T-helper 17 cell (primary cell): Measurements from ENCODE around the gene LAMP5. TPM values are rescaled to one million over a fixed set of nuclear protein-coding genes. Genes with fewer than 3 reads are reported as not detected.

Experiments used
- ATAC-seq: fragments of 150-1000 bp; cut with Tn5 transposase; 2 replicates; pipeline ENCODE4 v1.10.0; 2021; ENCODE audit warnings: mild to moderate bottlenecking, moderate library complexity
- DNase-seq, 3 donors: peaks; one replicate each; pipeline versions ENCODE4 v3.0.0 to v3.0.0-alpha.2; 2020 to 2021
- H3K9me3 ChIP-seq: one replicate; pipeline ENCODE4 v1.7.0; 2013; ENCODE audit warnings: low read length, mild to moderate bottlenecking; ENCODE audit not compliant: control insufficient read depth, poor library complexity, severe bottlenecking
- H3K27ac Mint-ChIP-seq: one replicate; pipeline ENCODE4 v1.8.0; 2022; ENCODE audit warnings: mild to moderate bottlenecking, moderate library complexity, mixed read lengths
- H3K27me3 Mint-ChIP-seq: one replicate; pipeline ENCODE4 v1.8.0; 2022; ENCODE audit warnings: mixed read lengths
- H3K36me3 Mint-ChIP-seq: one replicate; pipeline ENCODE4 v1.8.0; 2022; ENCODE audit warnings: low read depth, mixed read lengths
- H3K4me1 Mint-ChIP-seq: one replicate; pipeline ENCODE4 v1.8.0; 2022; ENCODE audit warnings: mild to moderate bottlenecking, mixed read lengths
- H3K4me3 Mint-ChIP-seq: one replicate; pipeline ENCODE4 v1.8.0; 2022; ENCODE audit warnings: mild to moderate bottlenecking, moderate library complexity, mixed read lengths
- total RNA-seq, 4 donors: library from RNA in 2 of 4; stranded (reverse) in 2 of 4; gene quantifications; one replicate each; pipeline ENCODE4 v1.2.3 and lab custom pipeline; 2022 to 2026

The LAMP5 gene
- total RNA-seq, 2 donors from 2014 or later = 1.0 TPM; not detected in 1

DNA sequence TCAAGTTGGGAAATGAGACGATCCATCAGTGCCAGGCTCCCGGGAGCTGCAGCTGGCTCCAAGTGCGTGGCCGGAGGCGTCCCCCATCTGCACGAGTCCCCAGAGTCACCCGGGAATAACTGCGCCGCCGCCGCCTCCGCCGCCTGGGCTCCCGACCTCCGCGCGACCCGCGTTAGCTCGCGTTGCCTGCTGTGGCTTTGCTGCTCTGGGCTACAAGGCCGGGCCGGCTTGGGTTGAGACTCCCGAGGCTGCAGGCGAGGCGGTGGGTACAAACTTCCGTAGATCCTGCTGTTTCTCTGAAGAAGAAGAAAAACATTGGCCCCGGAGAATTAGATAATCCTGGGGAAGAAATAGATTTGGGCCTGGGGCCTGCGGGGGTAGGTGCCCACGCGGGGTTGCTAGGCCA is 7.4 kb upstream of the LAMP5 start:
- peaks cover 3% of the 10 kb centered on the region for H3K9me3 ChIP-seq
- ATAC-seq (no peak), DNase-seq (no peak)
- peaks cover 8% of the 10 kb centered on the region for H3K36me3 Mint-ChIP-seq
- no peak overlapping the region for H3K4me3 Mint-ChIP-seq
- H3K27ac Mint-ChIP-seq = no peak overlapping the region
- H3K27me3 Mint-ChIP-seq = peaks cover 44% of the 10 kb centered on the region
- H3K4me1 Mint-ChIP-seq = no peaks in the 10 kb centered on the region

- no peak overlapping the region for H3K27ac Mint-ChIP-seq
- peaks cover 48% of the 10 kb centered on the region for H3K27me3 Mint-ChIP-seq
- ATAC-seq = no peak
- no peak overlapping the region for H3K4me3 Mint-ChIP-seq
- peaks cover 8% of the 10 kb centered on the region for H3K36me3 Mint-ChIP-seq
- H3K4me1 Mint-ChIP-seq = no peaks in the 10 kb centered on the region
- no peak for DNase-seq
- H3K9me3 ChIP-seq = peaks cover 3% of the 10 kb centered on the region
Observed at GRCh38 chr20:9507544-9508239, 6.7 kb upstream of the LAMP5 start.

GRCh38 chr20:9508240-9508661 is 6.1 kb upstream of the LAMP5 start:
- H3K36me3 Mint-ChIP-seq = peaks cover 8% of the 10 kb centered on the region
- H3K4me1 Mint-ChIP-seq = no peaks in the 10 kb centered on the region
- H3K9me3 ChIP-seq = no peaks in the 10 kb centered on the region
- no peak overlapping the region for H3K27ac Mint-ChIP-seq
- ATAC-seq = no peak
- DNase-seq = no peak
- no peak overlapping the region for H3K4me3 Mint-ChIP-seq
- H3K27me3 Mint-ChIP-seq = peaks cover 50% of the 10 kb centered on the region

DNA sequence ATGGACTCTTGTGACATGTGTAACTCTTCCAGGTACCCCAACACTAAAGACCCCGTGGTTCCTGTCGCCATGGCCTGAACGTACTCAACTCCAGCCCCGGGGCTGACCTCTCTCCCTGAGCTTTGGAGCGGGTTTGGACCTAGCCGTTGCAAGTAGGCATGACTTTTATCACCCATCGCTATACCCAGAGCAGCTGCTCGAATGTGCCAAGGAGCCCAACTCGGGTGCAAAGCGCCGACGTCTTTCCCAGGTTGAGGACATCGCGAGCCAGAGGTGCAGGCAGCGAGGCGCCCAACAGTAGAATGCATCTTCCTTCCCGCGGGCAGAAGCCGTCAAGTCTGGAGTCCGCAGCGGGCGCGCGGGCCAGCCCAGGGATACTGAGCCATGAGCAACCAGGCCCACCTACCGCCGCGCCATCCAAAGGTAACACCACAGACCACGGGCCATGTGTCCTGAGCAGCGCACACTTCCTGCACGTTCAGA is 5.7 kb upstream of the LAMP5 start:
- peaks cover 8% of the 10 kb centered on the region for H3K36me3 Mint-ChIP-seq
- H3K4me3 Mint-ChIP-seq = no peak overlapping the region
- H3K9me3 ChIP-seq = no peaks in the 10 kb centered on the region
- H3K27ac Mint-ChIP-seq = no peak overlapping the region
- ATAC-seq (no peak), DNase-seq (no peak)
- peaks cover 52% of the 10 kb centered on the region for H3K27me3 Mint-ChIP-seq
- no peaks in the 10 kb centered on the region for H3K4me1 Mint-ChIP-seq

DNA sequence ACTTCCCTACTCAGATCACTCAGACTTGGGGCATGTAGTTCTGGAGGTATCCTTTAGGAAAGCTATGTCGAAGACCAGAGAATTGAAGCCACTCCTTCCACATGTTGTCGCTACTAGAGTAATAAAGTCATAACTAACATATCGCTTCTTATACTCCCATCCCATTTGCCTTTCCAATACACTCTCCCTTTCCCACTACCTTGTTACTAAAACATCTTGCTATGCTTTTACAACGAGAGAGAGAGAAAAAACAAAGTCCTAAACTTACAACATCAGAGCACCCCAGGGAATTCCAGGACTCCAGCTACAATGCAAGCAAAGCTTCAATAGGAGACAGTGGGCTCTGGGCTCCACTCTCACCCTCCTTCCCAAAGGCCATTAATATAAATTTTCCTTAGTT is 5.1 kb upstream of the LAMP5 start:
- peaks cover 57% of the 10 kb centered on the region for H3K27me3 Mint-ChIP-seq

DNA sequence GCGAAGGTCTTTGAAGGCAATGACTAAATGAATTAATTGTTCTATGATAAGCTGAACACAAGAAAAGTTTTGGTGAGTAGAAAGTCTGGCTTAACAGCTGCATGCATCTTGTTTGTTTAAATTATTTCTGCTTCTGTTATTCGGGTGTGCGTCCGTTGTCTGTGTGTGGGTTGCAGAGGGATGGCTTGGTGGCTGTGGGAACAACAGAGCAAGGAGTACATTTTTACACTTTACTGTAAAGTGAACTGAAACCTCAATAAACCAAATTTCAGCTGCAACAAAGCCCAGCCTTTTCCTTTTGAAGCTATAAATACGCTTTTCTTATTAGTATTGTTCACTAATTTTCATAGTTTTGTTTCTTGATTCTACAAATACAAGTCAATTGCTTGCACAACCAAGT is 3.5 kb upstream of the LAMP5 start:
- DNase-seq (no peak), ATAC-seq (no peak)
- H3K36me3 Mint-ChIP-seq = peaks cover 8% of the 10 kb centered on the region
- peaks cover 2% of the 10 kb centered on the region for H3K4me1 Mint-ChIP-seq
- no peak overlapping the region for H3K27ac Mint-ChIP-seq
- peaks cover 71% of the 10 kb centered on the region for H3K27me3 Mint-ChIP-seq
- H3K9me3 ChIP-seq = no peaks in the 10 kb centered on the region
- no peak overlapping the region for H3K4me3 Mint-ChIP-seq

More for the DNA sequence above, 5.1 kb upstream of the LAMP5 start:
- no peaks in the 10 kb centered on the region for H3K9me3 ChIP-seq
- ATAC-seq (no peak), DNase-seq (no peak)
- Mint-ChIP-seq H3K4me1 (no peaks in the 10 kb centered on the region), H3K4me3 (no peak overlapping the region), H3K36me3 (peaks cover 8% of the 10 kb centered on the region), H3K27ac (no peak overlapping the region)

- Mint-ChIP-seq H3K27ac (no peak overlapping the region), H3K36me3 (peaks cover 3% of the 10 kb centered on the region), H3K4me3 (no peak overlapping the region), H3K4me1 (peaks cover 2% of the 10 kb centered on the region), H3K27me3 (peaks cover 72% of the 10 kb centered on the region)
- DNase-seq (no peak), ATAC-seq (no peak)
- no peaks in the 10 kb centered on the region for H3K9me3 ChIP-seq
Observed at GRCh38 chr20:9514072-9514460, 324 bp upstream of the LAMP5 start.

GRCh38 chr20:9515214-9515585 is 810 bp downstream of the LAMP5 start:
- Mint-ChIP-seq H3K36me3 (no peaks in the 10 kb centered on the region), H3K4me3 (no peak overlapping the region), H3K27ac (no peak overlapping the region), H3K27me3 (peaks cover 63% of the 10 kb centered on the region), H3K4me1 (peaks cover 2% of the 10 kb centered on the region)
- ATAC-seq (no peak), DNase-seq (no peak)
- H3K9me3 ChIP-seq = no peaks in the 10 kb centered on the region

DNA sequence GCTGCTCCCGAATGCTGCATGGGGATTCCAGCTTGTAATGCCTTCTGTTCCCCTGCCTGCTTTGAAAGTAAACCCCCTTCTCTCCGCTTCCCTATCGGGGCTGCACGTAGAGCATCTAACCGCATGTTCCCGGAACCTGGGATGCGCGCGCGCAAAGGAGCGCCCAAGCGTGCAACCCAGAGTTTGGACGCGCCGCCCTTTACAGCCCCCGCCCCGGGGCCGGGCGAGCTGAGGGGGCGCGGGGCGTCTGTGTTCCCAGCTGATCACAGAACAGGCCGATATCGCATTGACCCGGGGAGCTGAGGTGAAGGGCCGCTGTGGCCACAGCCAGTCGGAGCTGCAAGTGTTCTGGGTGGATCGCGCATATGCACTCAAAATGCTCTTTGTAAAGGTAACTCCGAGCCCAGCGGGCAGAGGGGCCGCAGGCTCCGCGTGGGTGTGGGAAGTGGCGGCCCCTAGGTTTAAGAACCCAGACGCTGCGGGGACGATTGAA is 1.4 kb downstream of the LAMP5 start:
- no peak overlapping the region for H3K27ac Mint-ChIP-seq
- peaks cover 2% of the 10 kb centered on the region for H3K4me1 Mint-ChIP-seq
- H3K4me3 Mint-ChIP-seq = no peak overlapping the region
- ATAC-seq (no peak), DNase-seq (no peak)
- no peaks in the 10 kb centered on the region for H3K9me3 ChIP-seq
- H3K27me3 Mint-ChIP-seq = peaks cover 63% of the 10 kb centered on the region
- no peaks in the 10 kb centered on the region for H3K36me3 Mint-ChIP-seq

GRCh38 chr20:9516234-9516871 is 2.0 kb downstream of the LAMP5 start:
- peaks cover 2% of the 10 kb centered on the region for H3K4me1 Mint-ChIP-seq
- DNase-seq = no peak
- H3K27me3 Mint-ChIP-seq = peaks cover 62% of the 10 kb centered on the region
- H3K36me3 Mint-ChIP-seq = no peaks in the 10 kb centered on the region
- H3K9me3 ChIP-seq = no peaks in the 10 kb centered on the region
- no peak overlapping the region for H3K27ac Mint-ChIP-seq
- H3K4me3 Mint-ChIP-seq = no peak overlapping the region
- ATAC-seq = no peak

- H3K36me3 Mint-ChIP-seq = no peaks in the 10 kb centered on the region
- no peak overlapping the region for H3K4me3 Mint-ChIP-seq
- peaks cover 2% of the 10 kb centered on the region for H3K4me1 Mint-ChIP-seq
- H3K27me3 Mint-ChIP-seq = peaks cover 55% of the 10 kb centered on the region
- DNase-seq (no peak), ATAC-seq (no peak)
- H3K27ac Mint-ChIP-seq = no peak overlapping the region
- H3K9me3 ChIP-seq = no peaks in the 10 kb centered on the region
Observed at GRCh38 chr20:9517297-9518162, 3.1 kb downstream of the LAMP5 start.

- DNase-seq (no peak), ATAC-seq (no peak)
- H3K4me1 Mint-ChIP-seq = peaks cover 2% of the 10 kb centered on the region
- no peak overlapping the region for H3K27ac Mint-ChIP-seq
- peaks cover 50% of the 10 kb centered on the region for H3K27me3 Mint-ChIP-seq
- no peaks in the 10 kb centered on the region for H3K36me3 Mint-ChIP-seq
- H3K9me3 ChIP-seq = no peaks in the 10 kb centered on the region
- no peak overlapping the region for H3K4me3 Mint-ChIP-seq
Observed at GRCh38 chr20:9518576-9519175, 4.3 kb downstream of the LAMP5 start.

DNA sequence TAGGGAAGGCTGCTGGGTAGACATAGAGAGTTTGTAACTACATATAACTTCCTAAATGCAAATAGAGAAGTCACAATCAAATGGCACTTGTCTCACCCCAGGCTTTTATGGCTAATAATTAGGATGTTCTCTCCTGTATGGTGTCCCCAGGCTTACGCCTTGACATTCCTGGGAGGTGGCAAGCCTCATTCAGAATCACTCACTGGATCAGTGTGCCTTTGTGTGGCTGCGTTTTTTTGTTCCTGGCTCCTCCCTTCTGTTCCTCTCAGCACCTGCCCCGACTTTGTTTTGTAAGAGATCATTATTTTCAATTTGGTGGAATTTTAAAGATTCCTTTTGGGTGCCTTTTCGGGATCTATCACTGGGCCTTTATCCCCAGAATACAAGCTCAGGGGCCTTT is 5.7 kb downstream of the LAMP5 start:
- no peaks in the 10 kb centered on the region for H3K9me3 ChIP-seq
- H3K4me3 Mint-ChIP-seq = no peak overlapping the region
- H3K27me3 Mint-ChIP-seq = peaks cover 36% of the 10 kb centered on the region
- ATAC-seq (no peak), DNase-seq (no peak)
- H3K4me1 Mint-ChIP-seq = peaks cover 2% of the 10 kb centered on the region
- no peak overlapping the region for H3K27ac Mint-ChIP-seq
- H3K36me3 Mint-ChIP-seq = no peaks in the 10 kb centered on the region
